Hepatocyte (in vitro differentiated cells): Measurements from ENCODE around the gene COL4A1. TPM values are rescaled to one million over a fixed set of nuclear protein-coding genes. Genes with fewer than 3 reads are reported as not detected.

Experiments used
- DNase-seq: peaks from one replicate; pipeline ENCODE4 v3.0.0-alpha.2; 2016; ENCODE audit warnings: low spot score
- H2AFZ ChIP-seq: fragments of 200-600 bp; sonication (generic); 2 replicates; pipeline ENCODE4 v1.6.0; 2016; ENCODE audit warnings: antibody characterized with exemption, mild to moderate bottlenecking
- H3K27ac ChIP-seq: fragments of 200-600 bp; sonication (generic); 2 replicates; pipeline ENCODE4 v1.5.1; 2016; ENCODE audit warnings: mild to moderate bottlenecking
- H3K27me3 ChIP-seq: fragments of 200-600 bp; sonication (generic); 2 replicates; pipeline ENCODE4 v1.6.1; 2016
- H3K36me3 ChIP-seq: fragments of 200-600 bp; sonication (generic); replicated peaks from 2 replicates; pipeline ENCODE4 v1.5.1; 2016; ENCODE audit warnings: low read depth; ENCODE audit not compliant: insufficient read depth
- H3K4me1 ChIP-seq: fragments of 200-600 bp; sonication (generic); 2 replicates; pipeline ENCODE4 v1.5.1; 2016; ENCODE audit warnings: mild to moderate bottlenecking, moderate library complexity; ENCODE audit not compliant: insufficient read depth
- H3K4me2 ChIP-seq: fragments of 200-600 bp; sonication (generic); 2 replicates; pipeline ENCODE4 v1.6.0; 2016
- H3K4me3 ChIP-seq: fragments of 200-600 bp; sonication (generic); 2 replicates; pipeline ENCODE4 v1.5.1; 2016; ENCODE audit warnings: mild to moderate bottlenecking
- H3K79me2 ChIP-seq: fragments of 200-600 bp; sonication (generic); 2 replicates; pipeline ENCODE4 v1.6.0; 2017; ENCODE audit warnings: mild to moderate bottlenecking
- H3K9me2 ChIP-seq: fragments of 200-600 bp; sonication (generic); replicated peaks from 2 replicates; pipeline ENCODE4 v1.6.0; 2017; ENCODE audit warnings: mild to moderate bottlenecking; ENCODE audit not compliant: insufficient read depth
- H3K9me3 ChIP-seq: fragments of 200-600 bp; sonication (generic); 2 replicates; pipeline ENCODE4 v1.5.1; 2016; ENCODE audit warnings: low read depth, mild to moderate bottlenecking
- H4K20me1 ChIP-seq: fragments of 200-600 bp; sonication (generic); 2 replicates; pipeline ENCODE4 v1.6.0; 2016; ENCODE audit warnings: mild to moderate bottlenecking; ENCODE audit not compliant: insufficient read depth, poor library complexity, severe bottlenecking
- EZH2 ChIP-seq: fragments of 200-600 bp; sonication (generic); IDR thresholded peaks from 2 replicates; pipeline ENCODE4 v1.6.1; 2016; ENCODE audit warnings: antibody characterized with exemption, mild to moderate bottlenecking, borderline replicate concordance
- EZH2phosphoT487 ChIP-seq: fragments of 200-600 bp; sonication (generic); IDR thresholded peaks from one replicate; pipeline ENCODE4 v1.6.1; 2018; ENCODE audit warnings: antibody characterized with exemption, mild to moderate bottlenecking, low read depth, moderate library complexity; ENCODE audit not compliant: unreplicated experiment, severe bottlenecking
- WGBS: methylation state at CpG from one replicate; pipeline ENCODE4 v1.1.6; 2016; ENCODE audit warnings: low lambda C conversion rate; ENCODE audit errors: missing lambda C conversion rate; 5-methylcytosine and 5-hydroxymethylcytosine counted together
- polyA plus RNA-seq: library from polyadenylated mRNA; unstranded; fragments of >200 nt; fragmentation: Nextera tagmentation; extraction: Ambion mirVana; gene quantifications from 2 replicates; pipeline ENCODE4 v1.2.1, GENCODE V29; 2016
- total RNA-seq: library from RNA; depleted of rRNA; stranded (reverse); fragments of >200 nt; gene quantifications from 2 replicates; pipeline ENCODE4 v1.2.3, GENCODE V29; 2014
- TF ChIP-seq, protein P1 (sequence below): fragments of 200-600 bp; sonication (generic); IDR thresholded peaks from 2 replicates; pipeline ENCODE4 v1.5.1; 2016; ENCODE audit warnings: antibody characterized with exemption, mild to moderate bottlenecking; ENCODE audit not compliant: poor library complexity

The COL4A1 gene
- total and polyA plus RNA-seq, 2 experiments from 2014 or later = 138 to 269 TPM

DNA sequence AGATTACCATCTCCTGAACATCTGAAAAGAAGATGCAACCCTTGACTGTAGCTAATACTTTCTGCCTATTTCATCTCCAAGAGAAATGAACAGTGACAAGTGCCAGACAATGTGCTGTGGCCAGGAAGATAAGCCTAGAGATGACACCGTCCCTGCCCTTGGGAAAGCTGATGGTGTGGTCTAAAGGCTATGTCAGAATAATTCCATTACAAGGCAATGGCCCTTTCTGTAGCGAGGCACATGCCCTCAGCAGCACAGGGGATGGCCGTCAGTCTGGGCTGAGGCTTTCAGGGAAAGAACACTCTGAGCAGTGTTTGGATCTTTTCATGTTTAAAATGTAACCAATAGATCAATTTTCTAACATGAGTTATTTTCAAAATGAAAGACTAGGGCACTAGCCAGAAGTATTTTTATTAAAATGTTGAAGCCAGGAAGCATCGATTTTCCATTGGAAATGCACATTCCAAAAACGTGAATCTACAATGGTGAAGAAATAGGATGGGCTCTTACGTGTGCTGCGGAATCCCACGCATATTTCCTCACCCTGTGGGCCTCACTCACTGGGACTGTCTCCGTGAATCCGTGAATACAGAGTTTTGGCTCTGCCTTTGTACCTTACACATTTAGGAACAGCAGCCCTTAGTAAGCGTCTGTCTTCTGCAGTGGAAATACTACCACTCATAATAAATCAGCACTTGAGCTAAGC, 22.0 kb downstream of the COL4A1 start:
- Histone ChIP-seq H3K4me3 (no peak overlapping the region), H2AFZ (no peak overlapping the region), H3K4me2 (no peak overlapping the region), H4K20me1 (no peaks in the 10 kb centered on the region), H3K27ac (no peak overlapping the region), H3K4me1 (no peaks in the 10 kb centered on the region), H3K9me3 (no peaks in the 10 kb centered on the region), H3K36me3 (no peaks in the 10 kb centered on the region), H3K27me3 (no peaks in the 10 kb centered on the region), H3K9me2 (no peaks in the 10 kb centered on the region), H3K79me2 (peaks cover 11% of the 10 kb centered on the region)
- WGBS = 92% methylated on average over 11 of the region's 11 CpGs
- no peak for DNase-seq
- TF ChIP-seq, protein P1, sequence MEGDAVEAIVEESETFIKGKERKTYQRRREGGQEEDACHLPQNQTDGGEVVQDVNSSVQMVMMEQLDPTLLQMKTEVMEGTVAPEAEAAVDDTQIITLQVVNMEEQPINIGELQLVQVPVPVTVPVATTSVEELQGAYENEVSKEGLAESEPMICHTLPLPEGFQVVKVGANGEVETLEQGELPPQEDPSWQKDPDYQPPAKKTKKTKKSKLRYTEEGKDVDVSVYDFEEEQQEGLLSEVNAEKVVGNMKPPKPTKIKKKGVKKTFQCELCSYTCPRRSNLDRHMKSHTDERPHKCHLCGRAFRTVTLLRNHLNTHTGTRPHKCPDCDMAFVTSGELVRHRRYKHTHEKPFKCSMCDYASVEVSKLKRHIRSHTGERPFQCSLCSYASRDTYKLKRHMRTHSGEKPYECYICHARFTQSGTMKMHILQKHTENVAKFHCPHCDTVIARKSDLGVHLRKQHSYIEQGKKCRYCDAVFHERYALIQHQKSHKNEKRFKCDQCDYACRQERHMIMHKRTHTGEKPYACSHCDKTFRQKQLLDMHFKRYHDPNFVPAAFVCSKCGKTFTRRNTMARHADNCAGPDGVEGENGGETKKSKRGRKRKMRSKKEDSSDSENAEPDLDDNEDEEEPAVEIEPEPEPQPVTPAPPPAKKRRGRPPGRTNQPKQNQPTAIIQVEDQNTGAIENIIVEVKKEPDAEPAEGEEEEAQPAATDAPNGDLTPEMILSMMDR = no peak
- no peak for TF ChIP-seq EZH2phosphoT487
- no peak for TF ChIP-seq EZH2

DNA sequence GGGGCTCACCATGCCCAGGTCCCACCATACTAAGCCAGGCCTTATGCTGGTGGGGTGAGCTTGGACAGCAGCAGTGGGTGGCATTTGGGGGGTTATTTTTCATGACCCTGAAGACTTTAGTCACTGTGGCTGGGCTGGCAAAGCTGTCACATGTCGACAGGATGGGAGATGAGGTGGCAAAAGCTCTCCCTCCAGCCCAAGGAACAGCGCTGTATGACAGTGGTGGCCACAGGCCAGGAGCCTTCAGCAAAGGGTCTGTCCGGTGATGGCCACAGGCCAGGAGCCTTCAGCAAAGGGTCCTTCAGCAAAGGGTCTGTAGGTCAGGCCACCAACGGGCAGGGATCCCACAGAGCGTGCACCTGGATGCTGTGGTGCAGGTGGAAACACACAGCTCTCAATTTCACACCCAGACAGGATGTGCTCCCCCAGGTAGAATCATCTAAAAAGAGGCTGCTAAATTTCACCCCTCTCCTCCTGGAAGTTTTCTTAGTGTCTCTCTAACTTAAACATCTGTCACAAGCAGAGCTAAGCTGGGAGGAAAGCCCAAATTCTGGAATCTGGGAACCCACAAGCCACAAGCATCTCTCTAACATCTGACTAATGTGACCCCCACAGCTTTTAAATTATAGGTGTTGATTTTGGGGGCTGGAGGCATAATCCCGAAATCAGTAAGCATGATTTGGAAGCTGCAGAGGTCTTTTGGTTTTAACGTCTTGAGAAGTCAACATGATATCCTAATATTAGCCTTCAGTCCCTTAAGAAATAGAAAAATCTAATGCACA, 23.0 kb downstream of the COL4A1 start:
- Histone ChIP-seq H3K9me2 (no peaks in the 10 kb centered on the region), H3K9me3 (no peaks in the 10 kb centered on the region), H3K79me2 (peaks cover 17% of the 10 kb centered on the region), H4K20me1 (no peaks in the 10 kb centered on the region), H3K27me3 (no peaks in the 10 kb centered on the region), H3K36me3 (no peaks in the 10 kb centered on the region), H3K27ac (no peak overlapping the region), H3K4me1 (no peaks in the 10 kb centered on the region), H3K4me3 (no peak overlapping the region), H3K4me2 (no peak overlapping the region), H2AFZ (no peak overlapping the region)
- no peak for DNase-seq
- WGBS = 91% methylated on average over 7 of the region's 7 CpGs
- TF ChIP-seq EZH2 (no peak), EZH2phosphoT487 (no peak)
- TF ChIP-seq, protein P1 = no peak

DNA sequence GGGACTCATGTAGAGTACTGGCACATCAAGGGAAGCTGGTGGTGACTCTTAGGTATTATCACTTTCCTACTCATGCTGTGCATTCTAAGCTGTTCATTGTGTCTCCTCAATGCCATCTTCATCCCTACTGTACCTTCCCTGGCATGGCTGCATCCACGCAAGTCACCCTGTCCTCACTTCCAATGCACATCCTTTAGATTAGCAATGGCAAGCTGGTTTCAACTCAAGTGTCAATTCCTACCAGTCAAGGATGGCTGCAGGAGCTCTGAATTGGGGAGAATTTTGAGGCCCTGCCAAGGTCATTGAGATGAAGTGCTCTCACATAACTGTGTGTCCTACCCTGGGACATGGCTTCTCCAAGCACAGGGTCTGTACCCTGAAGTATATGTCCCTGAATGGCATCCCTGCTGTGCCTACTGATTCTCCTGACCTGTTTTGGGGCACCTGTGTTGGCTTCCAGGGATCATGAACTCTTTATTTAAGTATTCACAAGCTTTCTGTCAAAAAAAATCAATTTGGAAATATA, 24.6 kb downstream of the COL4A1 start:
- no peaks in the 10 kb centered on the region for H4K20me1 ChIP-seq

DNA sequence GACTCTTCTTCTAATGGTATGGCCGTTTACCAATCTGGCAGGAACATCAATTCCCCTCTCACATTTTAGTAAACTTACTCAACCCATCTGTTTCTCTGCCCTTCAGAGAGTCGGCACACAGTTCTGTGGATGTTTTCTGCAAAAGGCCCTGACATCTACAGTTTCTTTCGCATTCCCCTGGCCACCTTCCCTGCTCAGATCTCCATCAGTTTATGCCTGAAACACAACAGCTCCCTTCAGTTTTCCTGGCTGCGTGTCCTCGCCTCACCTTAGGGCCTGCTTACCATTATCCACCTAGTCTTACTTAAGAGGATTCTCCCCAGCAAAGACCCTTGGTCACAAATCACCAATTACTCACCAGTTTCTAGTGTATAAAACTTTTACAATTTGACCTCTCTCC, 25.2 kb downstream of the COL4A1 start:
- no peak for DNase-seq
- no peaks in the 10 kb centered on the region for H4K20me1 ChIP-seq
- no peaks in the 10 kb centered on the region for H3K4me1 ChIP-seq

More for the DNA sequence above, 24.6 kb downstream of the COL4A1 start:
- Histone ChIP-seq H3K27ac (no peak overlapping the region), H3K4me1 (no peaks in the 10 kb centered on the region), H2AFZ (no peak overlapping the region), H3K27me3 (no peaks in the 10 kb centered on the region), H3K4me3 (no peak overlapping the region), H3K79me2 (peaks cover 20% of the 10 kb centered on the region), H3K4me2 (no peak overlapping the region), H3K36me3 (no peaks in the 10 kb centered on the region), H3K9me2 (no peaks in the 10 kb centered on the region), H3K9me3 (no peaks in the 10 kb centered on the region)
- WGBS = 100% methylated on average over 1 of the region's 1 CpG
- TF ChIP-seq EZH2phosphoT487 = no peak
- no peak for DNase-seq

More for the DNA sequence above, 25.2 kb downstream of the COL4A1 start:
- Histone ChIP-seq H3K36me3 (no peaks in the 10 kb centered on the region), H3K9me3 (no peaks in the 10 kb centered on the region), H3K9me2 (no peaks in the 10 kb centered on the region), H3K27me3 (no peaks in the 10 kb centered on the region), H3K27ac (no peak overlapping the region), H3K79me2 (peaks cover 25% of the 10 kb centered on the region), H3K4me3 (no peak overlapping the region), H2AFZ (no peak overlapping the region), H3K4me2 (no peak overlapping the region)
- 91% methylated on average over 5 of the region's 5 CpGs for WGBS
- TF ChIP-seq EZH2phosphoT487 = no peak
- no peak for TF ChIP-seq EZH2
- TF ChIP-seq, protein P1 = no peak
